Kidney (tissue), 14 donors: ENCODE measurements around the gene KBTBD6. TPM values are rescaled to one million over a fixed set of nuclear protein-coding genes. Genes with fewer than 3 reads are reported as not detected.
"Not testable (repeated sequence)": the region's sequence is repeated elsewhere in the genome, so short reads cannot be mapped to it uniquely, and the experiment has no call there.

ENCODE experiments used
- DNase-seq, 5 donors: peaks; one replicate each; pipeline ENCODE4 v3.0.0-alpha.2; 2013 to 2020
- FAIRE-seq: peaks from 2 replicates; lab custom pipeline; 2012; peaks lifted over from hg19 to GRCh38; lab: Jason Lieb, UNC
- H3K27ac ChIP-seq, 2 donors: one replicate each; pipeline ENCODE4 v1.7.0; 2013; ENCODE audit warnings: low read depth in 2 of 2, low read length in 2 of 2, inconsistent platforms in 1 of 2
- H3K27me3 ChIP-seq: one replicate; pipeline ENCODE4 v1.7.1; 2013; ENCODE audit warnings: low read length, inconsistent platforms; ENCODE audit not compliant: control insufficient read depth, insufficient read depth
- H3K36me3 ChIP-seq, 3 donors: one replicate each; pipeline versions ENCODE4 v1.7.0 to v1.7.1; 2013; ENCODE audit warnings: low read length in 3 of 3, control low read depth in 1 of 3, inconsistent platforms in 1 of 3; ENCODE audit not compliant: insufficient read depth in 3 of 3, control insufficient read depth in 2 of 3
- H3K4me1 ChIP-seq, 3 donors: one replicate each; pipeline versions ENCODE4 v1.7.0 to v1.7.1; 2013; ENCODE audit warnings: low read length in 3 of 3, inconsistent platforms in 1 of 3, low read depth in 1 of 3; ENCODE audit not compliant: control insufficient read depth in 2 of 3, insufficient read depth in 2 of 3
- H3K4me3 ChIP-seq, 3 donors: one replicate each; pipeline versions ENCODE4 v1.7.0 to v1.8.1; 2013; ENCODE audit warnings: low read length in 3 of 3, control low read depth in 1 of 3, inconsistent platforms in 1 of 3
- H3K9ac ChIP-seq, 3 donors: one replicate each; pipeline versions ENCODE4 v1.7.0 to v1.7.1; 2013; ENCODE audit warnings: low read length in 3 of 3, control low read depth in 1 of 3, inconsistent platforms in 1 of 3
- H3K9me3 ChIP-seq, 3 donors: one replicate each; pipeline versions ENCODE4 v1.7.0 to v1.7.1; 2013; ENCODE audit warnings: low read length in 3 of 3, control low read depth in 1 of 3, inconsistent platforms in 1 of 3; ENCODE audit not compliant: control insufficient read depth in 2 of 3, insufficient read depth in 1 of 3
- intact Hi-C: fragments of 100-400 bp; cut with DNase I; formaldehyde crosslinking; loops from one replicate; pipeline ENCODE4 v1.11.1; 2022
- polyA plus RNA-seq: library from polyadenylated mRNA; stranded (reverse); fragments of 350-450 nt; fragmentation: Illumina TruSeq; extraction: RNeasy Lipid Tissue Mini Kit (QIAGEN cat#74804); gene quantifications from one replicate; pipeline ENCODE4 v1.2.3, GENCODE V29; 2014; ENCODE audit warnings: low read depth, low replicate concordance; ENCODE audit not compliant: insufficient read depth
- total RNA-seq: library from RNA; stranded (reverse); fragmentation: NEBNext Ultra II Directional; extraction: Animal tissue kit (Norgen Biotek cat#: 25700); gene quantifications from one replicate; pipeline ENCODE4 v1.2.1, GENCODE V29; 2021
- TF ChIP-seq, protein P1 (sequence below): IDR thresholded peaks from 3 replicates; pipeline ENCODE4 v1.5.1; 2012; ENCODE audit warnings: mild to moderate bottlenecking, moderate library complexity, borderline replicate concordance; ENCODE audit not compliant: insufficient read depth; ENCODE audit errors: extremely low read depth
- donor health status: control.
- donor health status: control.
- donor health status: control.
- donor health status: control.
- donor health status: control.
- donor health status: DM: yes; HTN: yes; CAD: no.
- donor health status: Normal renal cell carcinoma (clear cell type).

Gene KBTBD6
- total and polyA plus RNA-seq, 2 donors from 2014 or later, result 4.7 to 9.3 TPM

DNA sequence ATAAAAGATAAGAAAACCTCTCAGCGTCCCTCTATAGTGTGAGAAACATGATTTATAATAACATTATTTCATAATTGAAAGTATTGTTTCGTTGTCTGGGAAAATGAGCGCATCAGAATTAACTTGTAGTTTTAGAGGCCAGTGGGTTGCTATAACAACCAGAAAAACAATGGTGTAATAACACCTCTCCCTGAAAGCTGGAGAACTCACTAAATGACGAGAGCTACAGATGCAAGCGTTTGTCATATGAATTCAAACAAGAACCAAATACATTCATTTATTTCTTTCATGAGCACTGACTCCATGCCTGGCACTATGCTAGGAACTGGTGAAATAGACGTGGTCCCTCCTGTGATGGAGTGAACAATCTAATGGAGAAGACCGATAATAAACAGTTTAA is 45.4 kb upstream of the KBTBD6 start:
- no peak for FAIRE-seq
- Histone ChIP-seq H3K4me3 (no peak overlapping the region), H3K4me1 (no peaks in the 10 kb centered on the region), H3K27ac (no peak overlapping the region), H3K9ac (no peak overlapping the region), H3K36me3 (no peaks in the 10 kb centered on the region), H3K27me3 (no peaks in the 10 kb centered on the region), H3K9me3 (peaks cover 0 to 4% (median 0%) of the 10 kb centered on the region in 3 donors)
- no peak for DNase-seq
- TF ChIP-seq, protein P1, sequence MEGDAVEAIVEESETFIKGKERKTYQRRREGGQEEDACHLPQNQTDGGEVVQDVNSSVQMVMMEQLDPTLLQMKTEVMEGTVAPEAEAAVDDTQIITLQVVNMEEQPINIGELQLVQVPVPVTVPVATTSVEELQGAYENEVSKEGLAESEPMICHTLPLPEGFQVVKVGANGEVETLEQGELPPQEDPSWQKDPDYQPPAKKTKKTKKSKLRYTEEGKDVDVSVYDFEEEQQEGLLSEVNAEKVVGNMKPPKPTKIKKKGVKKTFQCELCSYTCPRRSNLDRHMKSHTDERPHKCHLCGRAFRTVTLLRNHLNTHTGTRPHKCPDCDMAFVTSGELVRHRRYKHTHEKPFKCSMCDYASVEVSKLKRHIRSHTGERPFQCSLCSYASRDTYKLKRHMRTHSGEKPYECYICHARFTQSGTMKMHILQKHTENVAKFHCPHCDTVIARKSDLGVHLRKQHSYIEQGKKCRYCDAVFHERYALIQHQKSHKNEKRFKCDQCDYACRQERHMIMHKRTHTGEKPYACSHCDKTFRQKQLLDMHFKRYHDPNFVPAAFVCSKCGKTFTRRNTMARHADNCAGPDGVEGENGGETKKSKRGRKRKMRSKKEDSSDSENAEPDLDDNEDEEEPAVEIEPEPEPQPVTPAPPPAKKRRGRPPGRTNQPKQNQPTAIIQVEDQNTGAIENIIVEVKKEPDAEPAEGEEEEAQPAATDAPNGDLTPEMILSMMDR, result no peak
- intact Hi-C loops, result no loop called here

DNA sequence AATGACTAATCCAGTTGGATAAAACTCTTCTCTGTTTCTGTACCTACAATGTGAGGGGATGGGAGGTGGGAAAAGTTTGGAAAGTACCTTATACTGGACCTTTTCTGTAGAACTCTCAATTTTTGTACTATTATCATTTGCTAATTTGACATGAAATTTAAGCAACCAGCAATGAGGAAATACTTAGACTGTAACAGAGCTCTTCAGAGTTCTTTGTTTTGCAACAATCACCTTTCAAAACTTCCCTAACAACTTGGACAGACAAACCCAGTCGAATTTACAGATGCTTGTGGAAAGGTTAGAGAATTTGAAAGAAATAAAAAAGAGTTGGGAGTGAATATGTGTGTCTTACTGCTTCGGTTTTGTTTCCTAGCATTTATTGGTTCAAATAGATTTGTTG is 45.0 kb upstream of the KBTBD6 start:
- Histone ChIP-seq H3K36me3 (no peaks in the 10 kb centered on the region), H3K4me1 (no peaks in the 10 kb centered on the region), H3K27me3 (no peaks in the 10 kb centered on the region), H3K9ac (no peak overlapping the region), H3K9me3 (peaks cover 0 to 4% (median 0%) of the 10 kb centered on the region in 3 donors), H3K4me3 (no peak overlapping the region), H3K27ac (no peak overlapping the region)
- TF ChIP-seq, protein P1, result no peak
- intact Hi-C loops, result no loop called here
- DNase-seq (no peak), FAIRE-seq (no peak)

DNA sequence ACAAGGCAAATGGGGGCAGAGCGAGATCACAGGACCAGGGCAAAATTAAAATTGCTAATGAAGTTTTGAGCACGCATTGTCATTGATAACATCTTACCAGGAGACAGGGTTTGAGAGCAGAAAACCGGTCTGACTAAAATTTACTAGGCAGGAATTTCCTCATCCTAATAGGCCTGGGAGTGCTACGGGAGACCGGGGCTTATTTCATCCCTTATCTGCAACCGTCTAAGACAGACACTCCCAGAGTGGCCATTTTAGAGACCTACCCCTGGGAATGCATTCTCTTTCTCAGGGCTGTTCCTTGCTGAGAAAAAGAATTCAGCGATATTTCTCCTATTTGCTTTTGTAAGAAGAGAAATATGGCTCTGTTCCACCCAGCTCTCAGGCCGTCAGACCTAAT is 43.0 kb upstream of the KBTBD6 start:
- not testable (repeated sequence) for FAIRE-seq, H3K9me3 ChIP-seq, H3K36me3 ChIP-seq

DNA sequence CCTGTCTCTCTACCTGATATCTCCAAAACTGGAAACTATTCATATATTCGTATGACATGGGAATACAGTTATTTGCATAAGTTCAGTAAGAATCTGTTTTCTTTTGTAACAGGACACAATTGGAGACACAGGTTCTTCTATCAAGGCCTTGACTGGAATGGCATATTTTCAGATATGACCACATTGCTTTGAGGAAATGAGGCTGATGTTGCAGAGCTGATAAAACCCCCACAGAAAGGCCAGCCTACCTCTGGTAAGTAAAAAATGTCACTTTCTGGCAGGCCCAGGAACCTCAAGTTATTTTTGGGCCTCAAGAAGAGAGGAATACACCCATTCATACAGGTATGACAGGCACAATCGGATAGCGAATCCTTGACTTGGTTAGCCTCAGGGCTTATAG is 29.5 kb upstream of the KBTBD6 start:
- H3K9me3 ChIP-seq, result no peaks in the 10 kb centered on the region
- no peaks in the 10 kb centered on the region for H3K27me3 ChIP-seq
- intact Hi-C loops, result no loop called here
- no peak for FAIRE-seq
- TF ChIP-seq, protein P1, result no peak
- H3K36me3 ChIP-seq, result no peaks in the 10 kb centered on the region
- no peak overlapping the region for H3K9ac ChIP-seq
- no peak for DNase-seq
- H3K4me3 ChIP-seq, result no peak overlapping the region
- no peak overlapping the region for H3K27ac ChIP-seq
- no peaks in the 10 kb centered on the region for H3K4me1 ChIP-seq

More for the DNA sequence above, 43.0 kb upstream of the KBTBD6 start:
- H3K27me3 ChIP-seq, DNase-seq, intact Hi-C loops, H3K9ac ChIP-seq, H3K4me1 ChIP-seq, H3K4me3 ChIP-seq, H3K27ac ChIP-seq: not testable (repeated sequence)
